GM23338 (cell line): ENCODE results near the gene PCBP2. TPM values are rescaled to one million over a fixed set of nuclear protein-coding genes. Genes with fewer than 3 reads are reported as not detected.

ENCODE experiments used
- ATAC-seq: fragments of 200-7000 bp; cut with Tn5 transposase; 3 replicates; pipeline ENCODE4 v1.9.1; 2020
- DNase-seq: peaks from one replicate; pipeline ENCODE4 v3.0.0-alpha.2; 2015; ENCODE audit warnings: low spot score
- H2AFZ ChIP-seq: fragments of 200-600 bp; sonication (generic); 2 replicates; pipeline ENCODE4 v1.8.0; 2016; ENCODE audit warnings: antibody characterized with exemption, mild to moderate bottlenecking, moderate library complexity
- H3F3A ChIP-seq: fragments of 200-600 bp; sonication (generic); replicated peaks from 2 replicates; pipeline ENCODE4 v1.8.0; 2017; ENCODE audit warnings: antibody characterized with exemption, mixed run types, low read depth
- H3K27ac ChIP-seq: fragments of 200-600 bp; sonication (generic); 2 replicates; pipeline ENCODE4 v1.6.1; 2016; ENCODE audit warnings: low read depth
- H3K27me3 ChIP-seq: fragments of 200-600 bp; sonication (generic); 2 replicates; pipeline ENCODE4 v1.8.0; 2016; ENCODE audit warnings: mild to moderate bottlenecking, mixed run types, moderate library complexity; ENCODE audit not compliant: insufficient read depth
- H3K36me3 ChIP-seq: fragments of 200-600 bp; sonication (generic); 2 replicates; pipeline ENCODE4 v1.8.0; 2016; ENCODE audit warnings: mild to moderate bottlenecking; ENCODE audit not compliant: insufficient read depth
- H3K4me1 ChIP-seq: fragments of 200-600 bp; sonication (generic); 2 replicates; pipeline ENCODE4 v1.8.0; 2016; ENCODE audit warnings: mild to moderate bottlenecking, moderate library complexity; ENCODE audit not compliant: insufficient read depth
- H3K4me2 ChIP-seq: fragments of 200-600 bp; sonication (generic); 2 replicates; pipeline ENCODE4 v1.7.1; 2017; ENCODE audit warnings: mixed run types
- H3K4me3 ChIP-seq: fragments of 200-600 bp; sonication (generic); 2 replicates; pipeline ENCODE4 v1.6.1; 2016; ENCODE audit warnings: mixed run types
- H3K79me2 ChIP-seq: fragments of 200-600 bp; sonication (generic); replicated peaks from 2 replicates; pipeline ENCODE4 v1.8.0; 2017; ENCODE audit warnings: mild to moderate bottlenecking; ENCODE audit not compliant: insufficient read depth
- H3K9me2 ChIP-seq: fragments of 200-600 bp; sonication (generic); 2 replicates; pipeline ENCODE4 v1.8.0; 2017; ENCODE audit not compliant: insufficient read depth
- H4K20me1 ChIP-seq: fragments of 200-600 bp; sonication (generic); replicated peaks from 2 replicates; pipeline ENCODE4 v1.8.0; 2017; ENCODE audit warnings: mild to moderate bottlenecking; ENCODE audit not compliant: insufficient read depth
- H3K27ac Mint-ChIP-seq: 2 replicates; pipeline ENCODE4 v1.8.0; 2020; ENCODE audit warnings: inconsistent platforms, mild to moderate bottlenecking, moderate library complexity, mixed read lengths
- H3K27me3 Mint-ChIP-seq: 3 replicates; pipeline ENCODE4 v1.8.0; 2022; ENCODE audit warnings: low read depth, mild to moderate bottlenecking, moderate library complexity, mixed read lengths, inconsistent platforms; ENCODE audit not compliant: insufficient read depth, poor library complexity
- H3K36me3 Mint-ChIP-seq: 3 replicates; pipeline ENCODE4 v1.8.0; 2021; ENCODE audit warnings: low read depth, mild to moderate bottlenecking, inconsistent platforms, moderate library complexity, mixed read lengths
- H3K4me1 Mint-ChIP-seq: 3 replicates; pipeline ENCODE4 v1.8.0; 2020; ENCODE audit warnings: mild to moderate bottlenecking, inconsistent platforms, mixed read lengths
- H3K4me3 Mint-ChIP-seq: 3 replicates; pipeline ENCODE4 v1.8.0; 2021; ENCODE audit warnings: moderate library complexity, mild to moderate bottlenecking, inconsistent platforms, mixed read lengths
- H3K9me3 Mint-ChIP-seq: 3 replicates; pipeline ENCODE4 v1.8.0; 2020; ENCODE audit warnings: moderate library complexity, mild to moderate bottlenecking, inconsistent platforms, mixed read lengths
- CREB1 ChIP-seq: fragments of 250-450 bp; sonication (Bioruptor Pico); IDR thresholded peaks from 2 replicates; pipeline ENCODE4 v1.5.0; 2020; ENCODE audit warnings: low read depth, mild to moderate bottlenecking, moderate library complexity
- EZH2 ChIP-seq: fragments of 200-600 bp; sonication (generic); IDR thresholded peaks from one replicate; pipeline ENCODE4 v1.8.0; 2017; ENCODE audit warnings: antibody characterized with exemption, mild to moderate bottlenecking, low read depth; ENCODE audit not compliant: unreplicated experiment
- EZH2phosphoT487 ChIP-seq: fragments of 200-600 bp; sonication (generic); IDR thresholded peaks from one replicate; pipeline ENCODE4 v1.8.1; 2018; ENCODE audit warnings: antibody characterized with exemption; ENCODE audit not compliant: unreplicated experiment
- JUNB ChIP-seq: IDR thresholded peaks from one replicate; pipeline ENCODE4 v1.6.1; 2016; ENCODE audit warnings: antibody characterized with exemption; ENCODE audit not compliant: unreplicated experiment
- NANOG ChIP-seq: IDR thresholded peaks from 2 replicates; pipeline ENCODE4 v1.6.1; 2016; ENCODE audit warnings: antibody characterized with exemption, borderline replicate concordance
- POLR2AphosphoS5 ChIP-seq: IDR thresholded peaks from 2 replicates; pipeline ENCODE4 v1.6.1; 2016; ENCODE audit warnings: antibody characterized with exemption, low read depth
- STAT1 ChIP-seq: IDR thresholded peaks from one replicate; pipeline ENCODE4 v1.6.1; 2016; ENCODE audit warnings: antibody characterized with exemption; ENCODE audit not compliant: unreplicated experiment
- ZNF114 ChIP-seq: fragments of 250-450 bp; sonication (Bioruptor Pico); IDR thresholded peaks from 2 replicates; pipeline ENCODE4 v1.5.0; 2020; ENCODE audit warnings: mild to moderate bottlenecking, moderate library complexity
- ZNF331 ChIP-seq: fragments of 250-450 bp; sonication (Bioruptor Pico); IDR thresholded peaks from 2 replicates; pipeline ENCODE4 v1.5.0; 2020; ENCODE audit warnings: low read depth, mild to moderate bottlenecking, moderate library complexity
- polyA plus RNA-seq: library from polyadenylated mRNA; unstranded; fragments of >200 nt; fragmentation: Nextera tagmentation; extraction: Ambion mirVana; gene quantifications from 2 replicates; pipeline ENCODE4 v1.2.1, GENCODE V29; 2016
- total RNA-seq: library from RNA; depleted of rRNA; stranded (reverse); fragments of >200 nt; shearing (Covaris generic); gene quantifications from 2 replicates; pipeline ENCODE4 v1.2.3, GENCODE V29; 2014
- TF ChIP-seq, protein P1 (sequence below): IDR thresholded peaks from one replicate; pipeline ENCODE4 v1.6.1; 2018; ENCODE audit warnings: antibody characterized with exemption; ENCODE audit not compliant: unreplicated experiment
- TF ChIP-seq, protein P2 (sequence below): IDR thresholded peaks from 2 replicates; pipeline ENCODE4 v1.6.1; 2016; ENCODE audit warnings: antibody characterized with exemption
- TF ChIP-seq, protein P3 (sequence below): fragments of 250-450 bp; sonication (Bioruptor Pico); IDR thresholded peaks from 2 replicates; pipeline ENCODE4 v1.5.0; 2020; ENCODE audit warnings: mild to moderate bottlenecking, moderate library complexity
- TF ChIP-seq, protein P4 (sequence below), 2 experiments: fragments of 200-600 bp in 1 of 2; sonication (generic) in 1 of 2; conservative IDR thresholded peaks; 2 replicates each; pipeline versions ENCODE4 v1.5.1 to v1.6.1; 2016 to 2017; ENCODE audit warnings: antibody characterized with exemption in 2 of 2, low read depth in 2 of 2, mild to moderate bottlenecking in 2 of 2, moderate library complexity in 1 of 2

Gene PCBP2
- total and polyA plus RNA-seq, 2 experiments from 2014 or later: 397 to 676 TPM

DNA sequence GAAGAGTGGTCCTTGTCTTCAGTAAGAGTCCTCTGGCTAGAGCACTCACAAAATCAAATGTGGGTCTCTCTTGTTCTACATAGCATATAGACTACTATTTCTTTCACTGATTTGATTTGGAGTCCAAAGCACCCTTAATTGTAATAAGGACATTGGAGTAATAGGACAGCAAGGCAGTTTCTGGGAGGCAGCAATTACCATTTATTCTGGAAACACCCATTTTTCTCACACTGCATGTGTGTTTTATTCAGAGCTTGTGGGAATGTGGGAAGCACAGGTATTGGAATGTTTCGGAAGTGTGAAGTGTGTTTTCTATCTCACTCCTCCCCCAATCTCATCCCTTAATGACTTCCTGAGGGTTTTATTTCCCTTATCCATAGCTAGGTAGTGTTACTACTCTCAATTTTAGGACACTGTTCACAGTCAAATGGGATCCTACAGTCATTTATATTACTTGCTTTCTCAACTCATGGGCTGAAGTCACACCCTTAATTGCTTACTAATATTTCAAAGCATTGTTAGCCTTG, 20.2 kb downstream of the PCBP2 start:
- no peak overlapping the region for H3K4me2 ChIP-seq
- Mint-ChIP-seq H3K4me3 (no peak overlapping the region), H3K36me3 (peaks cover 100% of the 10 kb centered on the region), H3K27ac (no peak overlapping the region), H3K27me3 (peaks cover 2% of the 10 kb centered on the region), H3K4me1 (peaks cover 44% of the 10 kb centered on the region), H3K9me3 (no peaks in the 10 kb centered on the region)
- peaks cover 44% of the 10 kb centered on the region for H3F3A ChIP-seq
- no peak for ATAC-seq
- H3K9me2 ChIP-seq: no peaks in the 10 kb centered on the region
- H3K27ac ChIP-seq: peak overlapping the region; percentile 20; the same call in 1 of the 2 replicates
- H3K4me3 ChIP-seq: no peak overlapping the region
- H3K4me1 ChIP-seq: peaks cover 21% of the 10 kb centered on the region
- no peak for TF ChIP-seq POLR2AphosphoS5
- no peak for TF ChIP-seq NANOG
- TF ChIP-seq, protein P1, sequence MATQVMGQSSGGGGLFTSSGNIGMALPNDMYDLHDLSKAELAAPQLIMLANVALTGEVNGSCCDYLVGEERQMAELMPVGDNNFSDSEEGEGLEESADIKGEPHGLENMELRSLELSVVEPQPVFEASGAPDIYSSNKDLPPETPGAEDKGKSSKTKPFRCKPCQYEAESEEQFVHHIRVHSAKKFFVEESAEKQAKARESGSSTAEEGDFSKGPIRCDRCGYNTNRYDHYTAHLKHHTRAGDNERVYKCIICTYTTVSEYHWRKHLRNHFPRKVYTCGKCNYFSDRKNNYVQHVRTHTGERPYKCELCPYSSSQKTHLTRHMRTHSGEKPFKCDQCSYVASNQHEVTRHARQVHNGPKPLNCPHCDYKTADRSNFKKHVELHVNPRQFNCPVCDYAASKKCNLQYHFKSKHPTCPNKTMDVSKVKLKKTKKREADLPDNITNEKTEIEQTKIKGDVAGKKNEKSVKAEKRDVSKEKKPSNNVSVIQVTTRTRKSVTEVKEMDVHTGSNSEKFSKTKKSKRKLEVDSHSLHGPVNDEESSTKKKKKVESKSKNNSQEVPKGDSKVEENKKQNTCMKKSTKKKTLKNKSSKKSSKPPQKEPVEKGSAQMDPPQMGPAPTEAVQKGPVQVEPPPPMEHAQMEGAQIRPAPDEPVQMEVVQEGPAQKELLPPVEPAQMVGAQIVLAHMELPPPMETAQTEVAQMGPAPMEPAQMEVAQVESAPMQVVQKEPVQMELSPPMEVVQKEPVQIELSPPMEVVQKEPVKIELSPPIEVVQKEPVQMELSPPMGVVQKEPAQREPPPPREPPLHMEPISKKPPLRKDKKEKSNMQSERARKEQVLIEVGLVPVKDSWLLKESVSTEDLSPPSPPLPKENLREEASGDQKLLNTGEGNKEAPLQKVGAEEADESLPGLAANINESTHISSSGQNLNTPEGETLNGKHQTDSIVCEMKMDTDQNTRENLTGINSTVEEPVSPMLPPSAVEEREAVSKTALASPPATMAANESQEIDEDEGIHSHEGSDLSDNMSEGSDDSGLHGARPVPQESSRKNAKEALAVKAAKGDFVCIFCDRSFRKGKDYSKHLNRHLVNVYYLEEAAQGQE: no peak
- TF ChIP-seq CREB1: no peak
- TF ChIP-seq ZNF331 (CRISPR knock-in tag): no peak
- TF ChIP-seq EZH2phosphoT487: no peak
- TF ChIP-seq, protein P2, sequence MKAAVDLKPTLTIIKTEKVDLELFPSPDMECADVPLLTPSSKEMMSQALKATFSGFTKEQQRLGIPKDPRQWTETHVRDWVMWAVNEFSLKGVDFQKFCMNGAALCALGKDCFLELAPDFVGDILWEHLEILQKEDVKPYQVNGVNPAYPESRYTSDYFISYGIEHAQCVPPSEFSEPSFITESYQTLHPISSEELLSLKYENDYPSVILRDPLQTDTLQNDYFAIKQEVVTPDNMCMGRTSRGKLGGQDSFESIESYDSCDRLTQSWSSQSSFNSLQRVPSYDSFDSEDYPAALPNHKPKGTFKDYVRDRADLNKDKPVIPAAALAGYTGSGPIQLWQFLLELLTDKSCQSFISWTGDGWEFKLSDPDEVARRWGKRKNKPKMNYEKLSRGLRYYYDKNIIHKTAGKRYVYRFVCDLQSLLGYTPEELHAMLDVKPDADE: no peak
- TF ChIP-seq, protein P3, sequence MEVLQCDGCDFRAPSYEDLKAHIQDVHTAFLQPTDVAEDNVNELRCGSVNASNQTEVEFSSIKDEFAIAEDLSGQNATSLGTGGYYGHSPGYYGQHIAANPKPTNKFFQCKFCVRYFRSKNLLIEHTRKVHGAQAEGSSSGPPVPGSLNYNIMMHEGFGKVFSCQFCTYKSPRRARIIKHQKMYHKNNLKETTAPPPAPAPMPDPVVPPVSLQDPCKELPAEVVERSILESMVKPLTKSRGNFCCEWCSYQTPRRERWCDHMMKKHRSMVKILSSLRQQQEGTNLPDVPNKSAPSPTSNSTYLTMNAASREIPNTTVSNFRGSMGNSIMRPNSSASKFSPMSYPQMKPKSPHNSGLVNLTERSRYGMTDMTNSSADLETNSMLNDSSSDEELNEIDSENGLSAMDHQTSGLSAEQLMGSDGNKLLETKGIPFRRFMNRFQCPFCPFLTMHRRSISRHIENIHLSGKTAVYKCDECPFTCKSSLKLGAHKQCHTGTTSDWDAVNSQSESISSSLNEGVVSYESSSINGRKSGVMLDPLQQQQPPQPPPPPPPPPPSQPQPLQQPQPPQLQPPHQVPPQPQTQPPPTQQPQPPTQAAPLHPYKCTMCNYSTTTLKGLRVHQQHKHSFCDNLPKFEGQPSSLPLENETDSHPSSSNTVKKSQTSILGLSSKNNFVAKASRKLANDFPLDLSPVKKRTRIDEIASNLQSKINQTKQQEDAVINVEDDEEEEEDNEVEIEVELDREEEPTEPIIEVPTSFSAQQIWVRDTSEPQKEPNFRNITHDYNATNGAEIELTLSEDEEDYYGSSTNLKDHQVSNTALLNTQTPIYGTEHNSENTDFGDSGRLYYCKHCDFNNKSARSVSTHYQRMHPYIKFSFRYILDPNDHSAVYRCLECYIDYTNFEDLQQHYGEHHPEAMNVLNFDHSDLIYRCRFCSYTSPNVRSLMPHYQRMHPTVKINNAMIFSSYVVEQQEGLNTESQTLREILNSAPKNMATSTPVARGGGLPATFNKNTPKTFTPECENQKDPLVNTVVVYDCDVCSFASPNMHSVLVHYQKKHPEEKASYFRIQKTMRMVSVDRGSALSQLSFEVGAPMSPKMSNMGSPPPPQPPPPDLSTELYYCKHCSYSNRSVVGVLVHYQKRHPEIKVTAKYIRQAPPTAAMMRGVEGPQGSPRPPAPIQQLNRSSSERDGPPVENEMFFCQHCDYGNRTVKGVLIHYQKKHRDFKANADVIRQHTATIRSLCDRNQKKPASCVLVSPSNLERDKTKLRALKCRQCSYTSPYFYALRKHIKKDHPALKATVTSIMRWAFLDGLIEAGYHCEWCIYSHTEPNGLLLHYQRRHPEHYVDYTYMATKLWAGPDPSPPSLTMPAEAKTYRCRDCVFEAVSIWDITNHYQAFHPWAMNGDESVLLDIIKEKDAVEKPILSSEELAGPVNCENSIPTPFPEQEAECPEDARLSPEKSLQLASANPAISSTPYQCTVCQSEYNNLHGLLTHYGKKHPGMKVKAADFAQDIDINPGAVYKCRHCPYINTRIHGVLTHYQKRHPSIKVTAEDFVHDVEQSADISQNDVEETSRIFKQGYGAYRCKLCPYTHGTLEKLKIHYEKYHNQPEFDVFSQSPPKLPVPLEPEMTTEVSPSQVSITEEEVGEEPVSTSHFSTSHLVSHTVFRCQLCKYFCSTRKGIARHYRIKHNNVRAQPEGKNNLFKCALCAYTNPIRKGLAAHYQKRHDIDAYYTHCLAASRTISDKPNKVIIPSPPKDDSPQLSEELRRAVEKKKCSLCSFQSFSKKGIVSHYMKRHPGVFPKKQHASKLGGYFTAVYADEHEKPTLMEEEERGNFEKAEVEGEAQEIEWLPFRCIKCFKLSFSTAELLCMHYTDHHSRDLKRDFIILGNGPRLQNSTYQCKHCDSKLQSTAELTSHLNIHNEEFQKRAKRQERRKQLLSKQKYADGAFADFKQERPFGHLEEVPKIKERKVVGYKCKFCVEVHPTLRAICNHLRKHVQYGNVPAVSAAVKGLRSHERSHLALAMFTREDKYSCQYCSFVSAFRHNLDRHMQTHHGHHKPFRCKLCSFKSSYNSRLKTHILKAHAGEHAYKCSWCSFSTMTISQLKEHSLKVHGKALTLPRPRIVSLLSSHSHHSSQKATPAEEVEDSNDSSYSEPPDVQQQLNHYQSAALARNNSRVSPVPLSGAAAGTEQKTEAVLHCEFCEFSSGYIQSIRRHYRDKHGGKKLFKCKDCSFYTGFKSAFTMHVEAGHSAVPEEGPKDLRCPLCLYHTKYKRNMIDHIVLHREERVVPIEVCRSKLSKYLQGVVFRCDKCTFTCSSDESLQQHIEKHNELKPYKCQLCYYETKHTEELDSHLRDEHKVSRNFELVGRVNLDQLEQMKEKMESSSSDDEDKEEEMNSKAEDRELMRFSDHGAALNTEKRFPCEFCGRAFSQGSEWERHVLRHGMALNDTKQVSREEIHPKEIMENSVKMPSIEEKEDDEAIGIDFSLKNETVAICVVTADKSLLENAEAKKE (CRISPR knock-in tag): no peak
- TF ChIP-seq STAT1: no peak
- TF ChIP-seq, protein P4, sequence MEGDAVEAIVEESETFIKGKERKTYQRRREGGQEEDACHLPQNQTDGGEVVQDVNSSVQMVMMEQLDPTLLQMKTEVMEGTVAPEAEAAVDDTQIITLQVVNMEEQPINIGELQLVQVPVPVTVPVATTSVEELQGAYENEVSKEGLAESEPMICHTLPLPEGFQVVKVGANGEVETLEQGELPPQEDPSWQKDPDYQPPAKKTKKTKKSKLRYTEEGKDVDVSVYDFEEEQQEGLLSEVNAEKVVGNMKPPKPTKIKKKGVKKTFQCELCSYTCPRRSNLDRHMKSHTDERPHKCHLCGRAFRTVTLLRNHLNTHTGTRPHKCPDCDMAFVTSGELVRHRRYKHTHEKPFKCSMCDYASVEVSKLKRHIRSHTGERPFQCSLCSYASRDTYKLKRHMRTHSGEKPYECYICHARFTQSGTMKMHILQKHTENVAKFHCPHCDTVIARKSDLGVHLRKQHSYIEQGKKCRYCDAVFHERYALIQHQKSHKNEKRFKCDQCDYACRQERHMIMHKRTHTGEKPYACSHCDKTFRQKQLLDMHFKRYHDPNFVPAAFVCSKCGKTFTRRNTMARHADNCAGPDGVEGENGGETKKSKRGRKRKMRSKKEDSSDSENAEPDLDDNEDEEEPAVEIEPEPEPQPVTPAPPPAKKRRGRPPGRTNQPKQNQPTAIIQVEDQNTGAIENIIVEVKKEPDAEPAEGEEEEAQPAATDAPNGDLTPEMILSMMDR (conservative IDR thresholded peaks at IDR 0.05; ENCODE audit: low read depth in 2 of 2): no peak
- no peak for TF ChIP-seq EZH2
- TF ChIP-seq JUNB: no peak
- no peak for TF ChIP-seq ZNF114 (CRISPR knock-in tag)
- H3K27me3 ChIP-seq: no peaks in the 10 kb centered on the region
- no peak for DNase-seq
- H2AFZ ChIP-seq: no peak overlapping the region
- peaks cover 89% of the 10 kb centered on the region for H3K36me3 ChIP-seq
- H4K20me1 ChIP-seq: peaks cover 73% of the 10 kb centered on the region
- peaks cover 66% of the 10 kb centered on the region for H3K79me2 ChIP-seq
